ENCODE measurements around the gene OR2H2. TPM values are rescaled to one million over a fixed set of nuclear protein-coding genes. Genes with fewer than 3 reads are reported as not detected.

Gene OR2H2
- total RNA-seq, 2 donors from 2014 or later, result not detected

- H3K36me3 ChIP-seq, result no peaks in the 10 kb centered on the region
- H3K4me1 ChIP-seq (ENCODE audit: control insufficient read depth in 1 of 2, low read depth in 2 of 2), result peaks cover 9 to 50% of the 10 kb centered on the region in 2 donors
- no peak overlapping the region for H3K27ac ChIP-seq
- DNase-seq (ENCODE audit: low spot score) (no peak), ATAC-seq (ENCODE audit: insufficient number of reproducible peaks, low FRiP score, low read depth) (no peak)
- no peak for TF ChIP-seq CTCF (IDR thresholded peaks at IDR 0.05)
- H3K4me3 ChIP-seq, result no peak overlapping the region
- no peaks in the 10 kb centered on the region for H3K27me3 ChIP-seq (replicated peaks; ENCODE audit: insufficient read depth)
- no peaks in the 10 kb centered on the region for H3K9me3 ChIP-seq
Observed at GRCh38 chr6:29629571-29629970, 44.6 kb downstream of the OR2H2 start.

GRCh38 chr6:29630315-29630714, 45.4 kb downstream of the OR2H2 start:
- no peak for ATAC-seq (ENCODE audit: insufficient number of reproducible peaks, low FRiP score, low read depth)
- H3K4me1 ChIP-seq (ENCODE audit: control insufficient read depth in 1 of 2, low read depth in 2 of 2), result peaks cover 9 to 50% of the 10 kb centered on the region in 2 donors
- no peak overlapping the region for H3K27ac ChIP-seq

GRCh38 chr6:29631209-29631810, 46.4 kb downstream of the OR2H2 start:
- H3K4me1 ChIP-seq (ENCODE audit: control insufficient read depth in 1 of 2, low read depth in 2 of 2), result peaks cover 9 to 50% of the 10 kb centered on the region in 2 donors
- no peaks in the 10 kb centered on the region for H3K36me3 ChIP-seq
- no peak for TF ChIP-seq CTCF (IDR thresholded peaks at IDR 0.05)
- no peaks in the 10 kb centered on the region for H3K9me3 ChIP-seq
- H3K4me3 ChIP-seq, result peak overlapping the region; percentile 98
- H3K27me3 ChIP-seq (replicated peaks; ENCODE audit: insufficient read depth), result no peaks in the 10 kb centered on the region
- H3K27ac ChIP-seq, result no peak overlapping the region
- ATAC-seq (ENCODE audit: insufficient number of reproducible peaks, low FRiP score, low read depth) (no peak), DNase-seq (ENCODE audit: low spot score) (no peak)

More at GRCh38 chr6:29630315-29630714, 45.4 kb downstream of the OR2H2 start:
- no peaks in the 10 kb centered on the region for H3K27me3 ChIP-seq (replicated peaks; ENCODE audit: insufficient read depth)
- H3K4me3 ChIP-seq, result no peak overlapping the region
- DNase-seq (ENCODE audit: low spot score), result no peak
- no peaks in the 10 kb centered on the region for H3K36me3 ChIP-seq
- H3K9me3 ChIP-seq, result no peaks in the 10 kb centered on the region
- TF ChIP-seq CTCF (IDR thresholded peaks at IDR 0.05), result no peak

- H3K27me3 ChIP-seq (replicated peaks; ENCODE audit: insufficient read depth), result no peaks in the 10 kb centered on the region
- peak overlapping the region; percentile 79 to 84 for H3K27ac ChIP-seq
- no peak for DNase-seq (ENCODE audit: low spot score)
- no peaks in the 10 kb centered on the region for H3K36me3 ChIP-seq
- no peak for ATAC-seq (ENCODE audit: insufficient number of reproducible peaks, low FRiP score, low read depth)
- H3K4me3 ChIP-seq, result peak overlapping the region; percentile 98
- TF ChIP-seq CTCF (IDR thresholded peaks at IDR 0.05), result no peak
- H3K9me3 ChIP-seq, result no peaks in the 10 kb centered on the region
- peaks cover 9 to 47% of the 10 kb centered on the region in 2 donors for H3K4me1 ChIP-seq (ENCODE audit: control insufficient read depth in 1 of 2, low read depth in 2 of 2)
Observed at GRCh38 chr6:29631860-29632731, 47.2 kb downstream of the OR2H2 start.

- peak; percentile 79 for ATAC-seq (ENCODE audit: insufficient number of reproducible peaks, low FRiP score, low read depth)
- H3K36me3 ChIP-seq, result no peaks in the 10 kb centered on the region
- no peaks in the 10 kb centered on the region for H3K27me3 ChIP-seq (replicated peaks; ENCODE audit: insufficient read depth)
- peak within 1 kb of the TSS; percentile 79 to 84 for H3K27ac ChIP-seq
- TF ChIP-seq CTCF (IDR thresholded peaks at IDR 0.05), result no peak
- H3K4me1 ChIP-seq (ENCODE audit: control insufficient read depth in 1 of 2, low read depth in 2 of 2), result peaks cover 9 to 41% of the 10 kb centered on the region in 2 donors
- DNase-seq (ENCODE audit: low spot score), result peak; percentile 61
- no peaks in the 10 kb centered on the region for H3K9me3 ChIP-seq
- H3K4me3 ChIP-seq, result peak within 1 kb of the TSS; percentile 98
Observed at GRCh38 chr6:29632789-29633533, 48.0 kb downstream of the OR2H2 start, which contains the start of gene GABBR1. Gene GABBR1 (minus strand): TSS chr6:29633183. CDS start chr6:29632385, 798 bp downstream.
